ENCODE results near the gene TBC1D22A. TPM values are rescaled to one million over a fixed set of nuclear protein-coding genes. Genes with fewer than 3 reads are reported as not detected.

The TBC1D22A gene
- total RNA-seq, 2 experiments from 2014 or later, result 47.2 to 49.1 TPM

DNA sequence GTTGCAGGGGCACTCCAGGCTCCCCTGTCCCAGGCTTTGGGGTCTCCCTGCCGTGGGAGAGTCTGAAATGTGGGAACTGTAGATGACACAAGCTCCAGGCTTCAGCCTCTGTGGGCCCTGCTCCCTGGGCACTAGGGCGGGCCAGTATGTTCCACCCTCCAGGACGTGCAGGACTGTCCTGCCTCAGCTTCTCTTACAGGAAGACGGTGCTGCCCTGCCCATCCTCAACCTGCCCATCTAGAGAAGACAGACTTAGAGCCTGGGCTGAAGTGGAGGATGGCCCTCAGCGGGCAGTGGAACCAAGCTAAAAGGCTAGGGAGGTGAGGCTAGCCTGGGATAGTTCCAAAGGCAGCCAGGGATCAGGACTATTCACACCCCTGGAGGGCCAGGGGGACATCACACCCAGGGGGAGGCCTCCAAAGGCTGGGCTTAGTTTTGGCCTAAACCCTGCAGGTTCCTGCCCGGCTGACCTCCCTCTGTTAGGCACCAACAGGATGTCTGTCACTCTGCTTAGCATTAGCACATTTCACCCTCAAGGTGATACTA lies 20.4 kb upstream of the TBC1D22A start:
- POLR2A ChIA-PET, result interaction anchor here (2.7 kb wide), 1 partner anchor 20 kb away, joined by 10 read pairs; the partner anchor contains the start of gene TBC1D22A
- peaks cover 10% of the 10 kb centered on the region for H3K4me1 Mint-ChIP-seq
- H3K27ac Mint-ChIP-seq, result no peak overlapping the region
- DNase-seq, result no peak
- peaks cover 3% of the 10 kb centered on the region for H3K27me3 Mint-ChIP-seq
- H3K36me3 Mint-ChIP-seq, result peaks cover 8% of the 10 kb centered on the region
- ATAC-seq (ENCODE audit: low read depth), result no peak
- no peak overlapping the region for H3K4me3 Mint-ChIP-seq
- H3K9me3 Mint-ChIP-seq, result peaks cover 4% of the 10 kb centered on the region

DNA sequence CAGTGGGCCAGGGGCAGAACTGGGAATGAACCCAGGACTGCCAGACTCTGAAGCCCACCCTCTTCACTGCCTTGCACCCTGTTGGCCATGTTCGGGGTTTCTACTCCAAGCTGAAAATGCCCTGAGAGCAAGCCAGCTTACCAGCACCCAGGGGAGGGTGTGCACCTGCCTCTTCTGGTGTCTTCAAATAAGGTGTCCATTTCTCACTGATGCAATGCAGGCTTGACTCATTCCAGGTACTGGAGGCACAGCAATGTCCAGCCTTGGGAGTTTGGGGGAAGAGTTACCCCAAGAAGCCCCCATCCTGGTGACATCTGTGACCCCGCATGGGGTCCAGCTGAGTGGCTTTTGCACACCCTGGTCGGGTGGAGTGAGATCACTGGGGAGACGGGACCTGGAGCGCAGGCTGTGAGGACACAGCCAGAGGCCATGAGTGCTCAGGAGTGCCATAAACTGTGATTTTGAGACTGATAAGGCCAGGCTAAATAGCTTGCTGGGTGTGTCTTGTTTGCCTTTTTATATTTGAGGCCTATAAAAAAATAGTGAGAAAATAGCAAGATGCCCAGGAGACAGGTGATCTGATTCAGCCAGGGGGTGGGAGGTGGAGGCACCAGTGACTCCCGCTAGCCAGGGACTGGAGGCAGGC lies 19.8 kb upstream of the TBC1D22A start:
- no peak overlapping the region for H3K27ac Mint-ChIP-seq
- peaks cover 6% of the 10 kb centered on the region for H3K36me3 Mint-ChIP-seq
- ATAC-seq (ENCODE audit: low read depth) (no peak), DNase-seq (no peak)
- peaks cover 3% of the 10 kb centered on the region for H3K27me3 Mint-ChIP-seq
- peaks cover 4% of the 10 kb centered on the region for H3K9me3 Mint-ChIP-seq
- POLR2A ChIA-PET, result interaction anchor here (2.7 kb wide), 1 partner anchor 20 kb away, joined by 10 read pairs; the partner anchor contains the start of gene TBC1D22A
- H3K4me3 Mint-ChIP-seq, result no peak overlapping the region
- H3K4me1 Mint-ChIP-seq, result peaks cover 7% of the 10 kb centered on the region

GRCh38 chr22:46744581-46744980 lies 17.9 kb upstream of the TBC1D22A start:
- Mint-ChIP-seq H3K4me1 (peaks cover 10% of the 10 kb centered on the region), H3K27ac (no peak overlapping the region), H3K9me3 (peaks cover 4% of the 10 kb centered on the region), H3K27me3 (peaks cover 3% of the 10 kb centered on the region), H3K4me3 (no peak overlapping the region), H3K36me3 (peaks cover 6% of the 10 kb centered on the region)
- ATAC-seq (ENCODE audit: low read depth) (no peak), DNase-seq (no peak)
- POLR2A ChIA-PET, result no interaction called here

DNA sequence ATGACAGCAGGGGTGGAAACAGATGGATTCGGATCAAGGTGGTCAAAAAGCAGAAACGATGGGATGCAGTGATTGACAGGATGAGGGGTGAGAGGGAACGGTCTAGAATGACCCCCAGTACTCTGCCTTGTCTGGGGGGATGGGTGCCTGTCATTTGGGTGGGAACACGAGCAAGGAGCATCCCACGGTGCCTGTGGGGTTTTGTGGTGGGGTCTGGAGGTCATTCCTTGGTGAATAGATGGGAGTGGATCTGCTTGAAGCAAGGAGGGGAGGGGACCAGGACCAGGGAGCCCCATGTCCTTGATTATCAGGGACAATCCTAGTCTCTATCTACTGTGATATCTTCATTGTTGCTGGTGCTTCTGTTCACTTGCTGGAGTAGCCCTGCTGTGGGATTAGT lies 16.3 kb upstream of the TBC1D22A start:
- H3K27me3 Mint-ChIP-seq, result peaks cover 3% of the 10 kb centered on the region

DNA sequence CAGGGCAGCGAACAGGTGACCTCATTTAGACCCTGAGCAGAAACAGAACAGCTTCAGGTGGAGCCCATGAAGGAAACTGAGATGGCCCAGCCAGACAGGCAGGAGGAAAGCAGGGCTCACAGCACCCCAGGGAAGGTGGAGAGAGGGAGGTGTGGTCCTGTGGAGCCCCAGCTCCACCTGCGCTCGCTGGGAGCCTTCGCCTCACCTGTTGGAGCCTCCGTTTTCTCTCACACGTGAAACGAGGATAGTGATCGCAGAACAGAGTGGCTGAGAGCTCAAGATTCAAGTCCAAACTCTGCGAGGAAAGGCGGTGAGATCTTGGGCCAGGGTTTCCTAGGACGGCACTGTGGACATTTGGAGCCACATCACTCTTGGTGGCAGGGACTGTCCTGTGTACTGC lies 15.8 kb upstream of the TBC1D22A start:
- Mint-ChIP-seq H3K4me1 (peaks cover 21% of the 10 kb centered on the region), H3K36me3 (peaks cover 6% of the 10 kb centered on the region), H3K27ac (no peak overlapping the region), H3K27me3 (peaks cover 3% of the 10 kb centered on the region), H3K9me3 (peaks cover 4% of the 10 kb centered on the region), H3K4me3 (no peak overlapping the region)
- POLR2A ChIA-PET, result no interaction called here
- ATAC-seq (ENCODE audit: low read depth) (no peak), DNase-seq (no peak)

More for the DNA sequence above, 16.3 kb upstream of the TBC1D22A start:
- Mint-ChIP-seq H3K4me1 (peaks cover 23% of the 10 kb centered on the region), H3K9me3 (peaks cover 4% of the 10 kb centered on the region), H3K36me3 (peaks cover 6% of the 10 kb centered on the region), H3K4me3 (no peak overlapping the region), H3K27ac (no peak overlapping the region)
- POLR2A ChIA-PET, result no interaction called here
- DNase-seq (no peak), ATAC-seq (ENCODE audit: low read depth) (no peak)

- ATAC-seq (ENCODE audit: low read depth) (no peak), DNase-seq (no peak)
- H3K36me3 Mint-ChIP-seq, result peaks cover 6% of the 10 kb centered on the region
- peaks cover 4% of the 10 kb centered on the region for H3K9me3 Mint-ChIP-seq
- POLR2A ChIA-PET, result interaction anchor here (2.2 kb wide), 1 partner anchor 10 kb away, joined by 18 read pairs; no protein-coding TSS in a partner anchor
- peaks cover 21% of the 10 kb centered on the region for H3K4me1 Mint-ChIP-seq
- no peak overlapping the region for H3K4me3 Mint-ChIP-seq
- H3K27ac Mint-ChIP-seq, result no peak overlapping the region
- H3K27me3 Mint-ChIP-seq, result peaks cover 3% of the 10 kb centered on the region
Observed at GRCh38 chr22:46747646-46748045, 14.8 kb upstream of the TBC1D22A start.

DNA sequence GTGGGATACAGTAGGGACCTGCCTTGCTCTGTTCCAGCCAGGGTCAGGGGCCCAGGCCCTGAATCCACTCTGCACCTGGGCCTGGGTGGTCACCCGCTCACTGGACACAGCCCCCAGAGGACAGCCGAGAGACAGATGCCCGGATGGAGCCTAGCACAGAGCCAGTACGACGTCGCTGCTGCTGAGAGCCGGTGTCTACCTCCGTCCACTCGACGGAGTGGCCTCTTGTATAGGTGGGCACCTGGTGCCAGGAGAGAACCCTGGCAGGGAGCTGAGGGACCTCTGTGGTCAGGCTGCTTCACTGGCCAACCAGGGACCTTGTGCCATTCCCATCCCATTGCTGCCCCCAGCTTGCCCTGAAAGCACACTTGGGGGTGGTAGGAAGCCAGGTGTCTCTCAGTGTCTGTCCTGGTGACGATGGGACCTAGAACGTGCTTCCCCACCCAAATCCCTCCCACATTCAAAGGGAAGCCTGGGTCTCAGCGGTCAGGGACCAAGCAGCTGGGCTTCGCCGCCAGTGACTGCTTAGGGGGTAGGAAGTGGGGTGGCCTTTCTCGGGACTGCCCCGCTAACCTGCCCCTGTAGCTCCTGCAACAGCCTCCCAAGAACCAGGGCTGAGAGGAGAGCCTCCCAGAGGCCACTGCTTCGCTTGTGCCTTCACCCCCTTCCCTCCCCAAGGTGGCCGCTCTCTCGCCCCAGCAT lies 14.1 kb upstream of the TBC1D22A start:
- peak overlapping the region; percentile 97 for H3K27ac Mint-ChIP-seq
- no peaks in the 10 kb centered on the region for H3K36me3 Mint-ChIP-seq
- no peak for ATAC-seq (ENCODE audit: low read depth)
- peaks cover 3% of the 10 kb centered on the region for H3K27me3 Mint-ChIP-seq
- DNase-seq, result no peak
- POLR2A ChIA-PET, result interaction anchor here (1.0 to 4.2 kb wide), 7 partner anchors 9 to 136 kb away, joined by 3 to 55 read pairs (median 10); partner anchors contain the start of gene TBC1D22A
- peaks cover 21% of the 10 kb centered on the region for H3K4me1 Mint-ChIP-seq
- H3K4me3 Mint-ChIP-seq, result peak overlapping the region; percentile 71
- no peaks in the 10 kb centered on the region for H3K9me3 Mint-ChIP-seq

- peaks cover 3% of the 10 kb centered on the region for H3K27me3 Mint-ChIP-seq
- H3K36me3 Mint-ChIP-seq, result no peaks in the 10 kb centered on the region
- POLR2A ChIA-PET, result interaction anchor here (1.0 to 4.2 kb wide), 7 partner anchors 9 to 136 kb away, joined by 3 to 55 read pairs (median 10); partner anchors contain the start of gene TBC1D22A
- peak; percentile 97 for ATAC-seq (ENCODE audit: low read depth)
- peaks cover 22% of the 10 kb centered on the region for H3K4me1 Mint-ChIP-seq
- peak; percentile 68 for DNase-seq
- peak overlapping the region; percentile 97 for H3K27ac Mint-ChIP-seq
- peak overlapping the region; percentile 71 for H3K4me3 Mint-ChIP-seq
- H3K9me3 Mint-ChIP-seq, result no peaks in the 10 kb centered on the region
Observed at GRCh38 chr22:46748908-46749675, 13.4 kb upstream of the TBC1D22A start.

- H3K36me3 Mint-ChIP-seq, result no peaks in the 10 kb centered on the region
- H3K4me1 Mint-ChIP-seq, result peaks cover 24% of the 10 kb centered on the region
- DNase-seq (no peak), ATAC-seq (ENCODE audit: low read depth) (no peak)
- H3K9me3 Mint-ChIP-seq, result no peaks in the 10 kb centered on the region
- H3K27me3 Mint-ChIP-seq, result peaks cover 3% of the 10 kb centered on the region
- H3K4me3 Mint-ChIP-seq, result peak overlapping the region; percentile 71
- peak overlapping the region; percentile 97 for H3K27ac Mint-ChIP-seq
- POLR2A ChIA-PET, result interaction anchor here (2.2 to 4.2 kb wide), 5 partner anchors 8 to 41 kb away, joined by 10 to 55 read pairs (median 18); partner anchors contain the start of gene TBC1D22A
Observed at GRCh38 chr22:46749682-46750529, 12.5 kb upstream of the TBC1D22A start.

DNA sequence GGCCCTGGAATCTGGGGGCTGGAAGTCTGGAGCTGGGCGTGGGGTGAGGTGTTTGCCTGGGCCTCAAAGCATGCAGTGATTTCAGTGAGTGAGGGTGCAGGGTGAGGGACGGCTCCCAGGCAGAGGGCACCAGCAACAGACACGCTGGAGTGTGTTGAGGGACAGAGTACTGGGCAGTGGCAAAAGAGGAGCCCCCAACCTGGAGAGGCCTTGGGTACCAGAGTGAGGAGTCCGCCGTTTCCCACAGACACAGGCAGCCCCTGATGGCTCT lies 12.0 kb upstream of the TBC1D22A start:
- H3K4me1 Mint-ChIP-seq, result peaks cover 24% of the 10 kb centered on the region
- POLR2A ChIA-PET, result interaction anchor here (2.4 to 4.2 kb wide), 4 partner anchors 11 to 41 kb away, joined by 10 to 55 read pairs (median 14); partner anchors contain the start of gene TBC1D22A
- H3K27me3 Mint-ChIP-seq, result peaks cover 3% of the 10 kb centered on the region
- no peaks in the 10 kb centered on the region for H3K36me3 Mint-ChIP-seq
- ATAC-seq (ENCODE audit: low read depth) (no peak), DNase-seq (no peak)
- H3K27ac Mint-ChIP-seq, result peak overlapping the region; percentile 97
- no peak overlapping the region for H3K4me3 Mint-ChIP-seq
- H3K9me3 Mint-ChIP-seq, result no peaks in the 10 kb centered on the region

- peaks cover 24% of the 10 kb centered on the region for H3K4me1 Mint-ChIP-seq
- ATAC-seq (ENCODE audit: low read depth) (no peak), DNase-seq (no peak)
- peak overlapping the region; percentile 97 for H3K27ac Mint-ChIP-seq
- no peaks in the 10 kb centered on the region for H3K9me3 Mint-ChIP-seq
- POLR2A ChIA-PET, result interaction anchor here (2.5 to 4.2 kb wide), 2 partner anchors 11 to 40 kb away, joined by 10 to 55 read pairs; partner anchors contain the start of gene TBC1D22A
- H3K36me3 Mint-ChIP-seq, result no peaks in the 10 kb centered on the region
- H3K4me3 Mint-ChIP-seq, result no peak overlapping the region
- peaks cover 3% of the 10 kb centered on the region for H3K27me3 Mint-ChIP-seq
Observed at GRCh38 chr22:46750863-46751443, 11.5 kb upstream of the TBC1D22A start.
